Measurements from ENCODE around the gene TMEM200A.

DNA sequence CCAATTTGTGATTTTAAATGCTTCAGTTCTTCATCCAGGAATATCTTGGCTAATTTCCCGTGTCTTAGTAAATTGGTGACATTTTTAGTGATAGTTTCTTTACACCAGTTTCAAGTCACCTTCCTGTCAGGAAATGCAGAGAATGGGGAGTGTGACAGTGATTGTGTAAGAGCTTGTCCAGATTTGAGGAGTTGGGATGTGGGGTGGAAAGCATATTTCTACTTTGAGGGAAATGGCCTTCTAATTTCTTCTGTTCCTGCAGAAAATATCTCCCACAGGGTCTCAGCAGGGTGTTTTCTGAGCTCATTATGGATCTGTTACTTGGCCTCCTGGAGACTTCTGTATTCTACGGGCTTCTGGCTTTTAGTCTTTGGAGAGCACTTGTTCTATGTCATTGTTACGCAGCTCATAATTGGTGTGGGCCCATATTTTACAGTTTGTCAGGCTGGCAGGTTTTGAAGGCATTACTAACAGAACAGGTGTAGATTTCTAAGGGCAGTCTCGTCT, 65.6 kb downstream of the TMEM200A start:
- TF ChIP-seq, protein P1, sequence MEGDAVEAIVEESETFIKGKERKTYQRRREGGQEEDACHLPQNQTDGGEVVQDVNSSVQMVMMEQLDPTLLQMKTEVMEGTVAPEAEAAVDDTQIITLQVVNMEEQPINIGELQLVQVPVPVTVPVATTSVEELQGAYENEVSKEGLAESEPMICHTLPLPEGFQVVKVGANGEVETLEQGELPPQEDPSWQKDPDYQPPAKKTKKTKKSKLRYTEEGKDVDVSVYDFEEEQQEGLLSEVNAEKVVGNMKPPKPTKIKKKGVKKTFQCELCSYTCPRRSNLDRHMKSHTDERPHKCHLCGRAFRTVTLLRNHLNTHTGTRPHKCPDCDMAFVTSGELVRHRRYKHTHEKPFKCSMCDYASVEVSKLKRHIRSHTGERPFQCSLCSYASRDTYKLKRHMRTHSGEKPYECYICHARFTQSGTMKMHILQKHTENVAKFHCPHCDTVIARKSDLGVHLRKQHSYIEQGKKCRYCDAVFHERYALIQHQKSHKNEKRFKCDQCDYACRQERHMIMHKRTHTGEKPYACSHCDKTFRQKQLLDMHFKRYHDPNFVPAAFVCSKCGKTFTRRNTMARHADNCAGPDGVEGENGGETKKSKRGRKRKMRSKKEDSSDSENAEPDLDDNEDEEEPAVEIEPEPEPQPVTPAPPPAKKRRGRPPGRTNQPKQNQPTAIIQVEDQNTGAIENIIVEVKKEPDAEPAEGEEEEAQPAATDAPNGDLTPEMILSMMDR (IDR thresholded peaks at IDR 0.05) = no peak
- no peak for TF ChIP-seq EP300 (IDR thresholded peaks at IDR 0.05)
- no peak for TF ChIP-seq POLR2AphosphoS5 (IDR thresholded peaks at IDR 0.05)
- no peak for TF ChIP-seq POLR2A (IDR thresholded peaks at IDR 0.05)

All from stomach (tissue), 4 donors.